Type B pancreatic cell (in vitro differentiated cells): ENCODE data around the gene RCSD1. TPM values are rescaled to one million over a fixed set of nuclear protein-coding genes. Genes with fewer than 3 reads are reported as not detected.

ENCODE experiments used
- DNase-seq: peaks from one replicate; pipeline ENCODE4 v3.0.0; 2021; ENCODE audit warnings: mixed read lengths; ENCODE audit not compliant: unreplicated experiment; ENCODE audit errors: extremely low spot score
- H3K27ac Mint-ChIP-seq: 2 replicates; pipeline ENCODE4 v1.8.0; 2021; ENCODE audit warnings: mild to moderate bottlenecking, mixed read lengths
- H3K27me3 Mint-ChIP-seq: 2 replicates; pipeline ENCODE4 v1.8.0; 2021; ENCODE audit warnings: mixed read lengths
- H3K36me3 Mint-ChIP-seq: 2 replicates; pipeline ENCODE4 v1.8.0; 2021; ENCODE audit warnings: mixed read lengths
- H3K4me1 Mint-ChIP-seq: one replicate; pipeline ENCODE4 v1.8.0; 2021; ENCODE audit warnings: mixed read lengths; ENCODE audit not compliant: unreplicated experiment
- H3K4me3 Mint-ChIP-seq: 2 replicates; pipeline ENCODE4 v1.8.0; 2021; ENCODE audit warnings: mild to moderate bottlenecking, mixed read lengths
- H3K9me3 Mint-ChIP-seq: 2 replicates; pipeline ENCODE4 v1.8.0; 2021; ENCODE audit warnings: mixed read lengths
- CTCF ChIP-seq: fragments of 200-600 bp; sonication (generic); conservative IDR thresholded peaks from 2 replicates; pipeline ENCODE4 v1.5.0; 2021; ENCODE audit warnings: antibody characterized with exemption, mild to moderate bottlenecking
- total RNA-seq: library from RNA; stranded (reverse); gene quantifications from 2 replicates; pipeline ENCODE4 v1.2.1, GENCODE V29; 2021; ENCODE audit warnings: low replicate concordance

The RCSD1 gene
- total RNA-seq, 1 donor from 2014 or later = 0.75 TPM

GRCh38 chr1:167694691-167695090 is 64.7 kb downstream of the RCSD1 start:
- H3K4me3 Mint-ChIP-seq = no peak overlapping the region
- H3K9me3 Mint-ChIP-seq = no peaks in the 10 kb centered on the region
- TF ChIP-seq CTCF = no peak
- no peak for DNase-seq
- no peak overlapping the region for H3K27ac Mint-ChIP-seq
- H3K4me1 Mint-ChIP-seq = peaks cover 8% of the 10 kb centered on the region
- H3K27me3 Mint-ChIP-seq = peaks cover 9% of the 10 kb centered on the region
- no peaks in the 10 kb centered on the region for H3K36me3 Mint-ChIP-seq

GRCh38 chr1:167695147-167695546 is 65.1 kb downstream of the RCSD1 start:
- TF ChIP-seq CTCF = no peak
- H3K9me3 Mint-ChIP-seq = no peaks in the 10 kb centered on the region

GRCh38 chr1:167695756-167696561 is 65.9 kb downstream of the RCSD1 start:
- Mint-ChIP-seq H3K27me3 (peaks cover 8% of the 10 kb centered on the region), H3K36me3 (no peaks in the 10 kb centered on the region), H3K9me3 (no peaks in the 10 kb centered on the region), H3K27ac (no peak overlapping the region), H3K4me3 (no peak overlapping the region), H3K4me1 (peaks cover 8% of the 10 kb centered on the region)
- no peak for TF ChIP-seq CTCF
- DNase-seq = no peak

More at GRCh38 chr1:167695147-167695546, 65.1 kb downstream of the RCSD1 start:
- Mint-ChIP-seq H3K4me3 (no peak overlapping the region), H3K27me3 (peaks cover 9% of the 10 kb centered on the region), H3K27ac (no peak overlapping the region), H3K4me1 (peaks cover 8% of the 10 kb centered on the region), H3K36me3 (no peaks in the 10 kb centered on the region)
- DNase-seq = no peak

GRCh38 chr1:167697667-167698141 is 67.7 kb downstream of the RCSD1 start:
- Mint-ChIP-seq H3K4me3 (no peak overlapping the region), H3K27ac (no peak overlapping the region), H3K36me3 (no peaks in the 10 kb centered on the region), H3K4me1 (peaks cover 8% of the 10 kb centered on the region), H3K9me3 (no peaks in the 10 kb centered on the region), H3K27me3 (peaks cover 1% of the 10 kb centered on the region)
- TF ChIP-seq CTCF = no peak
- no peak for DNase-seq

- H3K4me3 Mint-ChIP-seq = no peak overlapping the region
- no peak for TF ChIP-seq CTCF
- H3K9me3 Mint-ChIP-seq = no peaks in the 10 kb centered on the region
- H3K4me1 Mint-ChIP-seq = peaks cover 8% of the 10 kb centered on the region
- H3K27me3 Mint-ChIP-seq = no peaks in the 10 kb centered on the region
- no peaks in the 10 kb centered on the region for H3K36me3 Mint-ChIP-seq
- no peak for DNase-seq
- H3K27ac Mint-ChIP-seq = no peak overlapping the region
These were observed 68.3 kb downstream of the RCSD1 start for GRCh38 chr1:167698313-167698712.
